ENCODE results near the gene ZNF335. TPM values are rescaled to one million over a fixed set of nuclear protein-coding genes. Genes with fewer than 3 reads are reported as not detected.

Gene ZNF335
- total and polyA plus RNA-seq, 2 of the 13 experiments (the other 11 are each of a cell fraction or from before 2014, with no cell fraction given), result 9.7 to 13.7 TPM

- TF ChIP-seq ATF4 (CRISPR knock-in tag; IDR thresholded peaks at IDR 0.05), result no peak
- TF ChIP-seq ZNF264 (CRISPR knock-in tag; IDR thresholded peaks at IDR 0.05), result no peak
- TF ChIP-seq CBFB (CRISPR knock-in tag; IDR thresholded peaks at IDR 0.05), result no peak
- TF ChIP-seq KDM6A (CRISPR knock-in tag; IDR thresholded peaks at IDR 0.05; ENCODE audit: low read depth), result no peak
- TF ChIP-seq ZNF558 (CRISPR knock-in tag; IDR thresholded peaks at IDR 0.05; ENCODE audit: borderline replicate concordance), result 0 out of 2 replicates have a peak, but pooled peaks have one; percentile 23
- no peak for TF ChIP-seq POGK (CRISPR knock-in tag; conservative IDR thresholded peaks at IDR 0.05)
- TF ChIP-seq ZNF576 (CRISPR knock-in tag; IDR thresholded peaks at IDR 0.05), result no peak
- no peak for TF ChIP-seq RFX5 (IDR thresholded peaks at IDR 0.05; ENCODE audit: low read depth, low read length)
- no peak for TF ChIP-seq RFXANK (CRISPR knock-in tag; IDR thresholded peaks at IDR 0.05)
- no peak for TF ChIP-seq PLSCR1 (CRISPR knock-in tag; IDR thresholded peaks at IDR 0.05; ENCODE audit: borderline replicate concordance)
- no peak for TF ChIP-seq THAP9 (CRISPR knock-in tag; IDR thresholded peaks at IDR 0.05; ENCODE audit: borderline replicate concordance)
- TF ChIP-seq AKNA (CRISPR knock-in tag; IDR thresholded peaks at IDR 0.05; ENCODE audit: borderline replicate concordance), result peak; percentile 86; the same call in 1 of the 2 replicates
- no peak for TF ChIP-seq CCAR2 (optimal IDR thresholded peaks at IDR 0.05; ENCODE audit: low read depth, low read length)
- no peak for TF ChIP-seq MIER3 (CRISPR knock-in tag; IDR thresholded peaks at IDR 0.05; ENCODE audit: borderline replicate concordance)
- TF ChIP-seq ZNF607 (CRISPR knock-in tag; IDR thresholded peaks at IDR 0.05; ENCODE audit: borderline replicate concordance), result no peak
- no peak for TF ChIP-seq ZNF451 (CRISPR knock-in tag; IDR thresholded peaks at IDR 0.05)
- no peak for TF ChIP-seq ZNF883 (CRISPR knock-in tag; IDR thresholded peaks at IDR 0.05; ENCODE audit: not compliant biosample characterization)
Observed at GRCh38 chr20:45972500-45973183, 639 bp upstream of the ZNF335 start (continued).

All from HepG2 (cell line).